GM19239 (cell line): ENCODE measurements around the gene ZNF532.

ENCODE experiments used
- DNase-seq: peaks from one replicate; pipeline ENCODE4 v3.0.0; 2011; ENCODE audit warnings: low spot score; ENCODE audit not compliant: insufficient read length
- FAIRE-seq: peaks from 2 replicates; lab custom pipeline; 2011; peaks lifted over from hg19 to GRCh38; lab: Jason Lieb, UNC

The ZNF532 gene

GRCh38 chr18:58966005-58966677 is 101.5 kb downstream of the ZNF532 start:
- FAIRE-seq (peak; percentile 84), DNase-seq (no peak)

- no peak for FAIRE-seq
Observed at GRCh38 chr18:58966704-58967103, 102.0 kb downstream of the ZNF532 start.

GRCh38 chr18:58967751-58968254 is 103.1 kb downstream of the ZNF532 start:
- DNase-seq: no peak

More at GRCh38 chr18:58966704-58967103, 102.0 kb downstream of the ZNF532 start:
- no peak for DNase-seq

GRCh38 chr18:58970943-58971790 is 106.5 kb downstream of the ZNF532 start:
- peak; percentile 100 for FAIRE-seq

More at GRCh38 chr18:58967751-58968254, 103.1 kb downstream of the ZNF532 start:
- FAIRE-seq: no peak

GRCh38 chr18:58975296-58975695 is 110.6 kb downstream of the ZNF532 start:
- DNase-seq (no peak), FAIRE-seq (peak; percentile 89)

More at GRCh38 chr18:58970943-58971790, 106.5 kb downstream of the ZNF532 start:
- no peak for DNase-seq

GRCh38 chr18:58975781-58976180 is 111.1 kb downstream of the ZNF532 start:
- FAIRE-seq: no peak

GRCh38 chr18:58977223-58977622 is 112.5 kb downstream of the ZNF532 start:
- DNase-seq (no peak), FAIRE-seq (peak; percentile 71)

More at GRCh38 chr18:58975781-58976180, 111.1 kb downstream of the ZNF532 start:
- DNase-seq: no peak

- DNase-seq (no peak), FAIRE-seq (no peak)
Observed at GRCh38 chr18:58977801-58978200, 113.1 kb downstream of the ZNF532 start.

- no peak for DNase-seq
- FAIRE-seq: no peak
Observed at GRCh38 chr18:58978916-58979315, 114.2 kb downstream of the ZNF532 start.

GRCh38 chr18:58979615-58980014 is 114.9 kb downstream of the ZNF532 start:
- no peak for FAIRE-seq

GRCh38 chr18:58980991-58981390 is 116.3 kb downstream of the ZNF532 start:
- FAIRE-seq (no peak), DNase-seq (no peak)

More at GRCh38 chr18:58979615-58980014, 114.9 kb downstream of the ZNF532 start:
- no peak for DNase-seq

GRCh38 chr18:58983260-58984155 is 118.8 kb downstream of the ZNF532 start:
- DNase-seq (no peak), FAIRE-seq (no peak)

- no peak for FAIRE-seq
- DNase-seq: no peak
Observed at GRCh38 chr18:58988600-58988999, 123.9 kb downstream of the ZNF532 start.

GRCh38 chr18:58989184-58989759 is 124.6 kb downstream of the ZNF532 start:
- no peak for FAIRE-seq
- DNase-seq: no peak

GRCh38 chr18:58990720-58991119 is 126.0 kb downstream of the ZNF532 start:
- DNase-seq (no peak), FAIRE-seq (no peak)

GRCh38 chr18:58991167-58991798 is 126.6 kb downstream of the ZNF532 start:
- DNase-seq: no peak
- peak; percentile 95 for FAIRE-seq

- DNase-seq (no peak), FAIRE-seq (peak; percentile 84)
Observed at GRCh38 chr18:58992301-58993231, 127.9 kb downstream of the ZNF532 start.

- DNase-seq (no peak), FAIRE-seq (no peak)
Observed at GRCh38 chr18:58993260-58993659, 128.6 kb downstream of the ZNF532 start.
